Measurements from ENCODE around the gene BCL10. TPM values are rescaled to one million over a fixed set of nuclear protein-coding genes. Genes with fewer than 3 reads are reported as not detected.

The BCL10 gene
- total RNA-seq, 1 experiment from 2014 or later = 33.8 TPM

DNA sequence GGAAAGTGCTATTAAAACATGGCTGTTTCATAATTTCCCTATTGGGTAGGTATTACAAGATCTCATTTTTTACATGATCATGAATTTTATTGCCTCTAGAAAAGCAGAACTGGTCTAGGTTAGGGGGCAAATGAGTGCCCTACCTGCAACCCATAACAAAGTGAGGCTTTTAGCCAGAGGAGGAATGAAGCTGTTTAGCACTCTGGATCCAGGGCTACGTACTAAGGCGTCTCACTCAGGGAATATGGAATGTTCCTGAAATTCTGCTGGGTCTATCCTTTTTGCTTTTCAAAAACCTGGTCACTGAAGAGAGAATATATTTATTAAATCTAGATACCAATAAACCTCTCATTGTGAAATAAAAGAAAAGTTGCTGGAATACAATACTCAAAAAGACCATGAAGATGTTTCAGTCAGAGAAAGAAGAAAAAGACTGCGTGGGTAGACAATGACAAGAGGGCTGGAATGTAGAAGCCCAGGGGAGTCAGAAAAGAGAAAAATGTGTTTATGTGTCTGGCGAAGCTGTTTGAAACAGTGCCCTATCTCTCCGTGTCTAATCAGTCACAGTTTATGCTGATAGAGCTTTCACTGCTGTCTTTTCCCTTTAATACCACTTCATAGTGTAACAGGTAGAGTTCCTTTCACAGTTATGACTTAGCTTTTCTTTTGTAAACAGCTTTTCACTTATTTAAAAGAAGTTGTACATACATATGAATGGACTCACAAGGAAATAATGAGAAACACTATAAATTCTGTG lies 50.6 kb downstream of the BCL10 start (continued):
- TF ChIP-seq POLR2AphosphoS5 (IDR thresholded peaks at IDR 0.05; ENCODE audit: low read depth, low read length) (no peak), YY1 (IDR thresholded peaks at IDR 0.05; ENCODE audit: extremely low read depth, insufficient replicate concordance, low read depth, low read length) (no peak), FOSL1 (IDR thresholded peaks at IDR 0.05; ENCODE audit: low read depth) (no peak), TCF7L2 (IDR thresholded peaks at IDR 0.05; ENCODE audit: borderline replicate concordance, extremely low read depth, insufficient read depth, insufficient read length) (no peak), EGR1 (IDR thresholded peaks at IDR 0.05; ENCODE audit: low read depth) (no peak), CBX3 (IDR thresholded peaks at IDR 0.05; ENCODE audit: low read depth) (no peak)
- TF ChIP-seq, protein P1, sequence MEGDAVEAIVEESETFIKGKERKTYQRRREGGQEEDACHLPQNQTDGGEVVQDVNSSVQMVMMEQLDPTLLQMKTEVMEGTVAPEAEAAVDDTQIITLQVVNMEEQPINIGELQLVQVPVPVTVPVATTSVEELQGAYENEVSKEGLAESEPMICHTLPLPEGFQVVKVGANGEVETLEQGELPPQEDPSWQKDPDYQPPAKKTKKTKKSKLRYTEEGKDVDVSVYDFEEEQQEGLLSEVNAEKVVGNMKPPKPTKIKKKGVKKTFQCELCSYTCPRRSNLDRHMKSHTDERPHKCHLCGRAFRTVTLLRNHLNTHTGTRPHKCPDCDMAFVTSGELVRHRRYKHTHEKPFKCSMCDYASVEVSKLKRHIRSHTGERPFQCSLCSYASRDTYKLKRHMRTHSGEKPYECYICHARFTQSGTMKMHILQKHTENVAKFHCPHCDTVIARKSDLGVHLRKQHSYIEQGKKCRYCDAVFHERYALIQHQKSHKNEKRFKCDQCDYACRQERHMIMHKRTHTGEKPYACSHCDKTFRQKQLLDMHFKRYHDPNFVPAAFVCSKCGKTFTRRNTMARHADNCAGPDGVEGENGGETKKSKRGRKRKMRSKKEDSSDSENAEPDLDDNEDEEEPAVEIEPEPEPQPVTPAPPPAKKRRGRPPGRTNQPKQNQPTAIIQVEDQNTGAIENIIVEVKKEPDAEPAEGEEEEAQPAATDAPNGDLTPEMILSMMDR (IDR thresholded peaks at IDR 0.05 in 2 of 3, conservative IDR thresholded peaks at IDR 0.05 in 1 of 3; ENCODE audit: borderline replicate concordance in 1 of 3, insufficient read depth in 1 of 3, low read depth in 2 of 3, low read length in 2 of 3) = no peak

DNA sequence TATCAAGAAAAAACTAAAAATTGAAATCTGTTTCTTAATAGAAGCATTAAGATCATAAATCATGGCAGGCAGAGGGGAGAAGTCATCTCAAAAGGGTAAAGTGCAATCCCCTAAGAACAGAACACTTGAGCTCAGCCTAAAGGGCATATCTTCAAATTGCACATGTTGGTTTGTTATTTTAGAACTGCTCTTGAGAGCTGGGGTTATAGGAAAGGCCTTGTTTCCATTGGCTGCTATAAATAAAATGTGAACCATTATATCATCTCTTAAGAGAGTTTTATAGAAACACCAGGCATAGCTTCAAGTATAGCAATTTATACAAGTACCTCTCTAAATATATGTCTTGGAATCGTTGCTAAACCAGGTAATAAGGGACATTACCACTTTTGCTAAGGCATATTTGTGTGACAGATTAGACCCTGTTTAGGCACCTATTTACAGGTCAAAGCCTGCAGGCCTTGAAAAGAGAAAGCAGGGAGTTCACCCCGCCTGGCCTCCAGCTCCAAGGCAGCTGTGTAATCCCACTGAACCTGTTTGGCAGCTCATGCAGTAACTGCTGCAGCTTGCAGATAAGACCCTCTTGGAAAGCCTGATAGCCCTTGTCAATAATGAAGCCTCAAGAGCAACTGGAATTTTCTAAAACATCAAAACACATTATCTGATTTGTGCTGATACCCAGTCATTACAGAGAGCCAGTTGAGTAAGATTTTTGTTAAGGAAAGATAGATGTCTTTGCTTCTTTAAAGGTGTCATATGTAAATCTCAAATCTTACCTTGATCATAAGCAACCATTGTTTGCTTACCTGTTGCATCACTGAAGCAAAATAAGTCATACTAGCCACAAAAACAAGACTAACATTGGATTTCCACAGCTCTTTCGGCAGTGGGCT lies 51.5 kb downstream of the BCL10 start:
- H3K4me1 ChIP-seq (ENCODE audit: control insufficient read depth in 1 of 2, insufficient read depth in 2 of 2, low read length in 2 of 2) = peaks cover 24 to 25% of the 10 kb centered on the region in 2 experiments
- H3K36me3 ChIP-seq (ENCODE audit: control insufficient read depth in 1 of 2, insufficient read depth in 2 of 2, low read length in 2 of 2) = no peaks in the 10 kb centered on the region
- H3K79me2 ChIP-seq (ENCODE audit: insufficient read depth, low read length) = no peaks in the 10 kb centered on the region
- H3K4me2 ChIP-seq (ENCODE audit: low read length) = peak overlapping the region; percentile 34
- POLR2A ChIA-PET = no interaction called here
- H3K9ac ChIP-seq (ENCODE audit: low read length) = no peak overlapping the region
- no peak for DNase-seq (ENCODE audit: low read depth, low spot score)
- peak overlapping the region; percentile 63 for H2AFZ ChIP-seq (ENCODE audit: low read depth, low read length, poor library complexity, severe bottlenecking)
- H4K20me1 ChIP-seq (ENCODE audit: insufficient read depth) = no peaks in the 10 kb centered on the region
- CTCF ChIA-PET = interaction anchor here (0.8 to 2.0 kb wide), 3 partner anchors 15 to 280 kb away, joined by 4 to 8 read pairs (median 7); no protein-coding TSS in a partner anchor
- intact Hi-C loops (cut with micrococcal nuclease) = no loop called here
- H3K27me3 ChIP-seq (ENCODE audit: insufficient read depth, low read length) = no peaks in the 10 kb centered on the region
- peak; percentile 31; the same call in 1 of the 2 replicates for ATAC-seq
- RAD21 ChIA-PET (ENCODE audit: low non-redundant PET in 1 of 2, low total read pairs in 2 of 2, uncharacterized antibody in 2 of 2, unreplicated experiment in 2 of 2) = no interaction called here
- no peaks in the 10 kb centered on the region for H3K9me2 ChIP-seq (ENCODE audit: insufficient read depth)
- H3K9me3 ChIP-seq (ENCODE audit: control insufficient read depth in 1 of 2, insufficient read depth in 1 of 2, low read depth in 1 of 2, low read length in 2 of 2) = no peaks in the 10 kb centered on the region
- BruUV-seq (replicated peaks) = no TSS peak
- H3K27ac ChIP-seq (ENCODE audit: low read depth, low read length) = no peak overlapping the region
- no peak overlapping the region for H3K4me3 ChIP-seq (replicated peaks in 1 of 2; ENCODE audit: low read depth in 1 of 2, low read length in 2 of 2)
- TF ChIP-seq TCF7L2 (IDR thresholded peaks at IDR 0.05; ENCODE audit: borderline replicate concordance, extremely low read depth, insufficient read depth, insufficient read length) (no peak), EGR1 (IDR thresholded peaks at IDR 0.05; ENCODE audit: low read depth) (no peak), FOSL1 (IDR thresholded peaks at IDR 0.05; ENCODE audit: low read depth) (no peak), ZNF274 (IDR thresholded peaks at IDR 0.05; ENCODE audit: low read depth, low read length) (no peak), ZFX (IDR thresholded peaks at IDR 0.05) (no peak), POLR2AphosphoS5 (IDR thresholded peaks at IDR 0.05; ENCODE audit: low read depth, low read length) (no peak), ELF1 (IDR thresholded peaks at IDR 0.05; ENCODE audit: borderline replicate concordance, low read depth) (no peak), SRF (IDR thresholded peaks at IDR 0.05; ENCODE audit: low read depth) (no peak), CBX3 (IDR thresholded peaks at IDR 0.05; ENCODE audit: low read depth) (0 out of 2 replicates have a peak, but pooled peaks have one; percentile 33), EZH2phosphoT487 (IDR thresholded peaks at IDR 0.05; ENCODE audit: borderline replicate concordance) (no peak), SP1 (IDR thresholded peaks at IDR 0.05; ENCODE audit: low read depth) (0 out of 2 replicates have a peak, but pooled peaks have one; percentile 36), POLR2A (IDR thresholded peaks at IDR 0.05; ENCODE audit: borderline replicate concordance, extremely low read depth, insufficient read depth, insufficient read length) (no peak), RAD21 (IDR thresholded peaks at IDR 0.05; ENCODE audit: low read depth) (no peak), JUND (IDR thresholded peaks at IDR 0.05) (0 out of 2 replicates have a peak, but pooled peaks have one; percentile 14)
- TF ChIP-seq, protein P2, sequence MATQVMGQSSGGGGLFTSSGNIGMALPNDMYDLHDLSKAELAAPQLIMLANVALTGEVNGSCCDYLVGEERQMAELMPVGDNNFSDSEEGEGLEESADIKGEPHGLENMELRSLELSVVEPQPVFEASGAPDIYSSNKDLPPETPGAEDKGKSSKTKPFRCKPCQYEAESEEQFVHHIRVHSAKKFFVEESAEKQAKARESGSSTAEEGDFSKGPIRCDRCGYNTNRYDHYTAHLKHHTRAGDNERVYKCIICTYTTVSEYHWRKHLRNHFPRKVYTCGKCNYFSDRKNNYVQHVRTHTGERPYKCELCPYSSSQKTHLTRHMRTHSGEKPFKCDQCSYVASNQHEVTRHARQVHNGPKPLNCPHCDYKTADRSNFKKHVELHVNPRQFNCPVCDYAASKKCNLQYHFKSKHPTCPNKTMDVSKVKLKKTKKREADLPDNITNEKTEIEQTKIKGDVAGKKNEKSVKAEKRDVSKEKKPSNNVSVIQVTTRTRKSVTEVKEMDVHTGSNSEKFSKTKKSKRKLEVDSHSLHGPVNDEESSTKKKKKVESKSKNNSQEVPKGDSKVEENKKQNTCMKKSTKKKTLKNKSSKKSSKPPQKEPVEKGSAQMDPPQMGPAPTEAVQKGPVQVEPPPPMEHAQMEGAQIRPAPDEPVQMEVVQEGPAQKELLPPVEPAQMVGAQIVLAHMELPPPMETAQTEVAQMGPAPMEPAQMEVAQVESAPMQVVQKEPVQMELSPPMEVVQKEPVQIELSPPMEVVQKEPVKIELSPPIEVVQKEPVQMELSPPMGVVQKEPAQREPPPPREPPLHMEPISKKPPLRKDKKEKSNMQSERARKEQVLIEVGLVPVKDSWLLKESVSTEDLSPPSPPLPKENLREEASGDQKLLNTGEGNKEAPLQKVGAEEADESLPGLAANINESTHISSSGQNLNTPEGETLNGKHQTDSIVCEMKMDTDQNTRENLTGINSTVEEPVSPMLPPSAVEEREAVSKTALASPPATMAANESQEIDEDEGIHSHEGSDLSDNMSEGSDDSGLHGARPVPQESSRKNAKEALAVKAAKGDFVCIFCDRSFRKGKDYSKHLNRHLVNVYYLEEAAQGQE (IDR thresholded peaks at IDR 0.05; ENCODE audit: low read depth) = no peak

Data from HCT116 (cell line).